SK-N-SH (cell line): ENCODE results near the gene ABCG5. TPM values are rescaled to one million over a fixed set of nuclear protein-coding genes. Genes with fewer than 3 reads are reported as not detected.

Source experiments
- CTCF ChIA-PET: fragments of 300-600, 350-600 bp; formaldehyde crosslinking; extraction: SDS; loops from one replicate; lab custom pipeline; 2021; lab: Yijun Ruan, JAX
- POLR2A ChIA-PET: fragments of 350-600 bp; sonication (Branson Sonifier 250); formaldehyde crosslinking; extraction: SDS; loops from one replicate; lab custom pipeline; 2020; ENCODE audit warnings: antibody characterized with exemption, inconsistent platforms; lab: Yijun Ruan, JAX
- DNase-seq: peaks from one replicate; pipeline ENCODE4 v3.0.0; 2012
- H2AFZ ChIP-seq: fragments of 200-600 bp; sonication (generic); 2 replicates; pipeline ENCODE4 v1.8.1; 2016; ENCODE audit warnings: antibody characterized with exemption, mild to moderate bottlenecking, low read depth
- H3F3A ChIP-seq: fragments of 200-600 bp; sonication (generic); replicated peaks from 2 replicates; pipeline ENCODE3; 2016; ENCODE audit warnings: antibody characterized with exemption, mild to moderate bottlenecking; ENCODE audit not compliant: insufficient read depth
- H3K27ac ChIP-seq, 2 experiments: fragments of 200-500 bp in 1 of 2; fragments of 200-600 bp in 1 of 2; sonication (Bioruptor generic) in 1 of 2; sonication (generic), shearing (Covaris generic) in 1 of 2; 2 replicates each; pipeline versions ENCODE4 v1.5.1 to v1.6.1; 2014 to 2016; ENCODE audit warnings: low read depth in 2 of 2, inconsistent platforms in 1 of 2, low read length in 1 of 2, mild to moderate bottlenecking in 1 of 2, mixed read lengths in 1 of 2
- H3K27me3 ChIP-seq: fragments of 200-600 bp; sonication (generic), shearing (Covaris generic); 2 replicates; pipeline ENCODE4 v1.6.1; 2016; ENCODE audit warnings: mixed run types; ENCODE audit not compliant: insufficient read depth
- H3K36me3 ChIP-seq, 2 experiments: fragments of 200-500 bp in 1 of 2; fragments of 200-600 bp in 1 of 2; sonication (Bioruptor generic) in 1 of 2; sonication (generic) in 1 of 2; replicated peaks in 1 of 2; 2 replicates each; pipeline versions ENCODE3 to v1.5.1; 2014 to 2016; ENCODE audit warnings: low read length in 1 of 2, mild to moderate bottlenecking in 1 of 2; ENCODE audit not compliant: insufficient read depth in 2 of 2, control insufficient read depth in 1 of 2
- H3K4me1 ChIP-seq, 2 experiments: fragments of 200-500 bp in 1 of 2; fragments of 200-600 bp in 1 of 2; sonication (Bioruptor generic) in 1 of 2; sonication (generic), shearing (Covaris generic) in 1 of 2; 2 replicates each; pipeline versions ENCODE4 v1.5.1 to v1.6.1; 2014 to 2016; ENCODE audit warnings: low read depth in 1 of 2, low read length in 1 of 2, mixed run types in 1 of 2; ENCODE audit not compliant: insufficient read depth in 2 of 2, control insufficient read depth in 1 of 2
- H3K4me2 ChIP-seq: fragments of 200-600 bp; sonication (generic), shearing (Covaris generic); 2 replicates; pipeline ENCODE4 v1.6.1; 2017; ENCODE audit warnings: mixed run types
- H3K4me3 ChIP-seq, 2 experiments: fragments of 200-500 bp in 1 of 2; fragments of 200-600 bp in 1 of 2; sonication (Bioruptor generic) in 1 of 2; sonication (generic), shearing (Covaris generic) in 1 of 2; 2 replicates each; pipeline versions ENCODE4 v1.5.1 to v1.8.1; 2014 to 2016; ENCODE audit warnings: low read depth in 2 of 2, inconsistent platforms in 1 of 2, low read length in 1 of 2, mild to moderate bottlenecking in 1 of 2, mixed read lengths in 1 of 2, moderate library complexity in 1 of 2
- H3K79me2 ChIP-seq: fragments of 200-600 bp; sonication (generic); 2 replicates; pipeline ENCODE4 v1.8.1; 2017; ENCODE audit warnings: mild to moderate bottlenecking; ENCODE audit not compliant: insufficient read depth
- H3K9ac ChIP-seq: fragments of 200-600 bp; sonication (generic); 2 replicates; pipeline ENCODE4 v1.6.1; 2017; ENCODE audit warnings: mixed run types
- H3K9me2 ChIP-seq: fragments of 200-600 bp; sonication (generic); 2 replicates; pipeline ENCODE4 v1.6.1; 2017; ENCODE audit warnings: mixed run types
- H3K9me3 ChIP-seq: fragments of 200-600 bp; sonication (generic); 2 replicates; pipeline ENCODE4 v1.6.1; 2017; ENCODE audit warnings: mixed run types, mild to moderate bottlenecking, moderate library complexity
- H4K20me1 ChIP-seq: fragments of 200-600 bp; sonication (generic); 2 replicates; pipeline ENCODE4 v1.6.1; 2017; ENCODE audit warnings: mild to moderate bottlenecking, mixed run types; ENCODE audit not compliant: insufficient read depth
- EP300 ChIP-seq, 2 experiments: IDR thresholded peaks; 2 replicates each; pipeline versions ENCODE4 v1.4.0 to v1.6.1; 2012; ENCODE audit warnings: borderline replicate concordance in 1 of 2, low read depth in 1 of 2, low read length in 1 of 2
- EZH2phosphoT487 ChIP-seq: fragments of 200-600 bp; sonication (generic); IDR thresholded peaks from 2 replicates; pipeline ENCODE4 v1.6.1; 2017; ENCODE audit warnings: low read depth, mixed run types, mild to moderate bottlenecking, antibody characterized with exemption, moderate library complexity, borderline replicate concordance
- FOSL2 ChIP-seq: IDR thresholded peaks from 2 replicates; pipeline ENCODE4 v1.4.0; 2012; ENCODE audit warnings: low read depth, mild to moderate bottlenecking, moderate library complexity, borderline replicate concordance
- FOXM1 ChIP-seq: IDR thresholded peaks from 2 replicates; pipeline ENCODE4 v1.4.0; 2012; ENCODE audit warnings: low read depth, mild to moderate bottlenecking
- JUND ChIP-seq: IDR thresholded peaks from 2 replicates; pipeline ENCODE4 v1.4.0; 2012
- MXI1 ChIP-seq: IDR thresholded peaks from 2 replicates; pipeline ENCODE4 v1.6.1; 2012; ENCODE audit warnings: mild to moderate bottlenecking, low read depth, low read length, improper control_type of control experiment
- POLR2AphosphoS5 ChIP-seq: IDR thresholded peaks from 2 replicates; pipeline ENCODE4 v1.6.1; 2012; ENCODE audit warnings: low read depth, low read length
- RCOR1 ChIP-seq: fragments of 150-350 bp; IDR thresholded peaks from 2 replicates; pipeline ENCODE4 v1.6.1; 2017; ENCODE audit warnings: antibody characterized with exemption, low read length
- RXRA ChIP-seq: IDR thresholded peaks from 2 replicates; pipeline ENCODE4 v1.4.0; 2012; ENCODE audit warnings: low read depth, mild to moderate bottlenecking, borderline replicate concordance
- TAF1 ChIP-seq: IDR thresholded peaks from 2 replicates; pipeline ENCODE4 v1.6.1; 2012; ENCODE audit warnings: low read depth, mild to moderate bottlenecking, low read length, moderate library complexity, borderline replicate concordance
- TCF12 ChIP-seq: IDR thresholded peaks from 2 replicates; pipeline ENCODE4 v1.4.0; 2012
- TEAD4 ChIP-seq: IDR thresholded peaks from 2 replicates; pipeline ENCODE4 v1.4.0; 2012; ENCODE audit warnings: mild to moderate bottlenecking, borderline replicate concordance; ENCODE audit not compliant: insufficient read depth
- USF1 ChIP-seq: IDR thresholded peaks from 2 replicates; pipeline ENCODE4 v1.4.0; 2012; ENCODE audit warnings: low read depth, borderline replicate concordance
- WGBS: methylation state at CpG from one replicate; pipeline ENCODE4 v1.1.6; 2017; ENCODE audit warnings: low lambda C conversion rate; 5-methylcytosine and 5-hydroxymethylcytosine counted together
- polyA plus RNA-seq, 3 experiments: library from polyadenylated mRNA; depleted of rRNA; stranded (reverse); fragments of >200 nt; gene quantifications; 2 replicates each; pipeline ENCODE4 v1.2.3, GENCODE V29; 2012
- TF ChIP-seq, protein P1 (sequence below): IDR thresholded peaks from 2 replicates; pipeline ENCODE4 v1.4.0; 2012; ENCODE audit warnings: low read depth, borderline replicate concordance
- TF ChIP-seq, protein P2 (sequence below): IDR thresholded peaks from 2 replicates; pipeline ENCODE4; 2012
- TF ChIP-seq, protein P3 (sequence below): fragments of 150-350 bp; IDR thresholded peaks from 2 replicates; pipeline ENCODE4 v1.6.1; 2017; ENCODE audit warnings: antibody characterized with exemption, low read length, low read depth, borderline replicate concordance

The ABCG5 gene
- polyA plus RNA-seq, 1 of the 3 experiments (the other 2 are of a cell fraction), result not detected

GRCh38 chr2:43826305-43827250 is 12.1 kb downstream of the ABCG5 start:
- no peaks in the 10 kb centered on the region for H3K9me2 ChIP-seq
- H2AFZ ChIP-seq, result no peak overlapping the region
- TF ChIP-seq FOXM1 (no peak), TAF1 (no peak), RXRA (no peak), USF1 (no peak), RCOR1 (no peak)
- TF ChIP-seq, protein P1, sequence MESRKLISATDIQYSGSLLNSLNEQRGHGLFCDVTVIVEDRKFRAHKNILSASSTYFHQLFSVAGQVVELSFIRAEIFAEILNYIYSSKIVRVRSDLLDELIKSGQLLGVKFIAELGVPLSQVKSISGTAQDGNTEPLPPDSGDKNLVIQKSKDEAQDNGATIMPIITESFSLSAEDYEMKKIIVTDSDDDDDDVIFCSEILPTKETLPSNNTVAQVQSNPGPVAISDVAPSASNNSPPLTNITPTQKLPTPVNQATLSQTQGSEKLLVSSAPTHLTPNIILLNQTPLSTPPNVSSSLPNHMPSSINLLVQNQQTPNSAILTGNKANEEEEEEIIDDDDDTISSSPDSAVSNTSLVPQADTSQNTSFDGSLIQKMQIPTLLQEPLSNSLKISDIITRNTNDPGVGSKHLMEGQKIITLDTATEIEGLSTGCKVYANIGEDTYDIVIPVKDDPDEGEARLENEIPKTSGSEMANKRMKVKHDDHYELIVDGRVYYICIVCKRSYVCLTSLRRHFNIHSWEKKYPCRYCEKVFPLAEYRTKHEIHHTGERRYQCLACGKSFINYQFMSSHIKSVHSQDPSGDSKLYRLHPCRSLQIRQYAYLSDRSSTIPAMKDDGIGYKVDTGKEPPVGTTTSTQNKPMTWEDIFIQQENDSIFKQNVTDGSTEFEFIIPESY, result no peak
- H3F3A ChIP-seq, result no peaks in the 10 kb centered on the region
- CTCF ChIA-PET, result interaction anchor here (1.2 to 1.3 kb wide), 2 partner anchors 9 to 51 kb away, joined by 3 to 5 read pairs; no protein-coding TSS in a partner anchor
- no peaks in the 10 kb centered on the region for H4K20me1 ChIP-seq
- H3K4me3 ChIP-seq, result no peak overlapping the region
- H3K27me3 ChIP-seq, result no peaks in the 10 kb centered on the region; the same call in 1 of the 2 replicates
- H3K4me1 ChIP-seq, result peaks cover 0 to 6% of the 10 kb centered on the region in 2 experiments; a peak in 1 of 4 replicates
- WGBS, result 84% methylated on average over 17 of the region's 17 CpGs
- no peaks in the 10 kb centered on the region for H3K9me3 ChIP-seq
- DNase-seq, result no peak
- POLR2A ChIA-PET, result no interaction called here
- H3K79me2 ChIP-seq, result no peaks in the 10 kb centered on the region
- H3K36me3 ChIP-seq, result no peaks in the 10 kb centered on the region
- no peak overlapping the region for H3K27ac ChIP-seq
- no peak overlapping the region for H3K4me2 ChIP-seq
- no peak overlapping the region for H3K9ac ChIP-seq

GRCh38 chr2:43825841-43826240 is 12.8 kb downstream of the ABCG5 start:
- 50% methylated on average over 3 of the region's 3 CpGs for WGBS
- Histone ChIP-seq H3K4me2 (no peak overlapping the region), H3K36me3 (no peaks in the 10 kb centered on the region), H3K9me3 (no peaks in the 10 kb centered on the region), H3K27me3 (no peaks in the 10 kb centered on the region; the same call in 1 of the 2 replicates), H3K9me2 (no peaks in the 10 kb centered on the region), H3K27ac (no peak overlapping the region), H3K9ac (no peak overlapping the region), H3K79me2 (no peaks in the 10 kb centered on the region), H2AFZ (no peak overlapping the region), H4K20me1 (no peaks in the 10 kb centered on the region), H3K4me1 (peaks cover 0 to 4% of the 10 kb centered on the region in 2 experiments; a peak in 1 of 4 replicates), H3K4me3 (no peak overlapping the region)
- no peak for DNase-seq
- CTCF ChIA-PET, result interaction anchor here (1.2 to 1.3 kb wide), 2 partner anchors 8 to 52 kb away, joined by 3 to 5 read pairs; no protein-coding TSS in a partner anchor
- POLR2A ChIA-PET, result no interaction called here
- TF ChIP-seq POLR2AphosphoS5 (no peak), EZH2phosphoT487 (no peak), USF1 (no peak), MXI1 (no peak), FOXM1 (no peak), JUND (no peak), TCF12 (no peak), TAF1 (no peak), EP300 (IDR thresholded peaks at IDR 0.05; ENCODE audit: borderline replicate concordance in 1 of 2, low read depth in 1 of 2, low read length in 1 of 2) (no peak), RXRA (no peak), TEAD4 (no peak), FOSL2 (no peak), RCOR1 (no peak)
- TF ChIP-seq, protein P2, sequence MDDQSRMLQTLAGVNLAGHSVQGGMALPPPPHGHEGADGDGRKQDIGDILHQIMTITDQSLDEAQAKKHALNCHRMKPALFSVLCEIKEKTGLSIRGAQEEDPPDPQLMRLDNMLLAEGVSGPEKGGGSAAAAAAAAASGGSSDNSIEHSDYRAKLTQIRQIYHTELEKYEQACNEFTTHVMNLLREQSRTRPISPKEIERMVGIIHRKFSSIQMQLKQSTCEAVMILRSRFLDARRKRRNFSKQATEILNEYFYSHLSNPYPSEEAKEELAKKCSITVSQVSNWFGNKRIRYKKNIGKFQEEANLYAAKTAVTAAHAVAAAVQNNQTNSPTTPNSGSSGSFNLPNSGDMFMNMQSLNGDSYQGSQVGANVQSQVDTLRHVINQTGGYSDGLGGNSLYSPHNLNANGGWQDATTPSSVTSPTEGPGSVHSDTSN, result no peak
- TF ChIP-seq, protein P3, sequence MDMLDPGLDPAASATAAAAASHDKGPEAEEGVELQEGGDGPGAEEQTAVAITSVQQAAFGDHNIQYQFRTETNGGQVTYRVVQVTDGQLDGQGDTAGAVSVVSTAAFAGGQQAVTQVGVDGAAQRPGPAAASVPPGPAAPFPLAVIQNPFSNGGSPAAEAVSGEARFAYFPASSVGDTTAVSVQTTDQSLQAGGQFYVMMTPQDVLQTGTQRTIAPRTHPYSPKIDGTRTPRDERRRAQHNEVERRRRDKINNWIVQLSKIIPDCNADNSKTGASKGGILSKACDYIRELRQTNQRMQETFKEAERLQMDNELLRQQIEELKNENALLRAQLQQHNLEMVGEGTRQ, result no peak
- TF ChIP-seq, all 33 proteins: peak for 0
- H3F3A ChIP-seq, result no peaks in the 10 kb centered on the region
